HG03159 (cell line): ENCODE data around the gene LIPC.

ENCODE experiments used
- ATAC-seq: cut with Tn5 transposase; IDR thresholded peaks from one replicate; pipeline ENCODE4 v1.9.1; 2021; ENCODE audit warnings: mild to moderate bottlenecking, moderate library complexity; ENCODE audit not compliant: unreplicated experiment

The LIPC gene

GRCh38 chr15:58405865-58406264 is 25.9 kb upstream of the LIPC start:
- no peak for ATAC-seq

- no peak for ATAC-seq
Observed at GRCh38 chr15:58406811-58407210, 25.0 kb upstream of the LIPC start.

GRCh38 chr15:58407236-58407775 is 24.5 kb upstream of the LIPC start:
- ATAC-seq, result no peak

DNA sequence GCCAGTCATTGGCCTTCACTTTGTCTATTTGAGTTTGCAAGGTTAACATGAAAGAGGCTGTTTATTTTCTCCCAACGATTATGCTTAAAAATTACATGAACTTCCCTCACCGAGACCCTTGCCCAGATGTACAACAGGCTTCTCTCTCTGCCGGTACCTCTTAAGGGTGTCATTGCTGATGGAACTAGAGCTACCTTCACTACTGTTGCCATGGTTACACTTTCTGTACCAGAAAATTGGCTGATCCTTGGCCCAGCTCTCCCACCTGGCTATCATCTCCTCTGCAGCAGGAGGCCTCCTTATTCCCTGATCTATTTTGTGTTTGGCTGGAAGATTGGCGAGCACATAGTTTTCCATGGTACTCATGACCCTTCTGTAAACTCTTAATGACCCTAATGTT is 24.0 kb upstream of the LIPC start:
- ATAC-seq, result no peak

DNA sequence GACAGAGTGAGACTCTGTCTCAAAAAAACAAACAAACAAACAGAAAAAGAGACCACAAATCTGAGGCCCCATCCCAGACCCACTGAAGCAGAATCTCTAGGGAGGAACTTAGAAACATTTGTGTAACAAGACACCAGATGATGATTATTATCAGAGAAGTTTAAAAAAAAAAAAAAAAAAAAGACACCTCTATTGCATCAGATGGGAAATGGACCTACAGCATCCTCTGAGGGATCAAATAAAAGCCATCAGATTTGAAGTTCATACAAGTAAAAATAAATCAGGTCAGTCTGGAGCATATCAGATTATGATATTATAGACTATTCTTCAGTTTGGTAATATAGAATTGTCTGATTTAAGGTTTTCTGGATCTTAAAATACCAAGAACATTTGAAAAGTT is 21.9 kb upstream of the LIPC start:
- no peak for ATAC-seq

GRCh38 chr15:58410353-58410752 is 21.4 kb upstream of the LIPC start:
- no peak for ATAC-seq

- no peak for ATAC-seq
Observed at GRCh38 chr15:58413253-58413652, 18.5 kb upstream of the LIPC start.

DNA sequence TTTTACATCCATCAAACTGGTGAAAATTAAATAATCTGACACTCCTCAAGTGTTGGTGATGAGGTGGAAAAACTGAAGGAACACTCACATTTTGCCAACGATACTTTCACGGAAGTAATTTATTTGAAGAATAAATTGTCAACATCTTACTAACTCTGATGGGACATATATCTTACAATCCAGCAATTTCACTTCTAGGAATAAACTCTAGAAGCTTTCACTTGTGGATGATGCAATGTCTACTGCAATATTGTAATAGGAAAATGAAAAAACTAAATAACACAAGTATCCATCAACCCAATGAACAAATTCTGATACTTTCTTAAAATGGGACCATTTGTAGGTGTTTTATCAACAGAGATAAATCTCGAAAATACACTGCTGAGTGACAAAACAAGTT is 16.2 kb upstream of the LIPC start:
- no peak for ATAC-seq

DNA sequence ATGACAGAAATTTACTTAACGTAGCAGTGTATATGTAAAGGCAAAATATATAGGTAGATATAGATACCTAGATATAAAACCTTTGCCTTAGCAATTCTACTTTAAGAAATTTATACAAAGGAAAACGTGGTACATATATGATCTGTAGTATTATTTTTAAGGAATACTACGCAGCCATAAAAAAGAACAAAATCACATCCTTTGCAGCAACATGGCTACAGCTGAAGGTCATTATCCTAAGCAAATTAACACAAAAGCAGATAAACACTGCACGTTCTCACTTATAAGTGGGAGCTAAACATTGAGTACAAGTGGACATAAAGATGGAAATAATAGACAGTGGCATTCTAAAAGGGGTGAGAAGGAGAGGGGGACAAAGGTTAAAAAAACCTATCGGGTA is 14.8 kb upstream of the LIPC start:
- no peak for ATAC-seq

- ATAC-seq, result no peak
Observed at GRCh38 chr15:58418135-58418534, 13.7 kb upstream of the LIPC start.

DNA sequence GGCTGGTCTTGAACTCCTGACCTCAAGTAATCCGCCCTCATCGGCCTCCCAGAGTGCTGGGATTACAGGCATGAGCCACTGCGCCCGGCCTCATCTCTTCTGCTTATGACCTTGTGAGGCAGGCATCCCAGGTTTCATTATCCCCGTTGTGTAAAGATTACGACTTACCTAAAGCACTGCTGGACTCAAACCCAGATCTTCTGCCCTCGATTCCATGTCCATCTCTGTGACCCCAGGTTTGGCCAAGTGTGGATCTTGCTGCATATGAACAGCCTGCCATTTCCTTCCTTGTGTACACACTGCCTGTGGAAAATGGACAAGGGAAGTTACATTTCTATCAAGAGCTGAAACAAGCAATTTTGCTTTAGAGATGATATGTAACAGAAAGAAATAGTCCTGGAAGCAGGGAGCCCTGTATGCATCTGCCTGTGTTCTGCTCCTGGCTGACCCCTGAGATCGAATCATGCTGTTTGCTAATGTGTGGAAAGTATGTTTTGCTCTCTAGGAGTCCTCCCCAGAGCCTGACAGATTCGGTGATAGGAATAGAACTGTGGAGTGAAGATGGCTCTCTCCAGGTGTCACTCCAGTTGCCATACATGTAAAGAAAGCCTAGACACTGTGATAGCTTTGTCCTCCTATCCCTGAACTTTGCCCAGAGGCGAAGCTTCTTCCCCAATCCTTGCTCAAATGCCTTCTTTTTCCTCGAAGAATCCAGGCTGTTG is 11.8 kb upstream of the LIPC start:
- no peak for ATAC-seq

- ATAC-seq, result peak; percentile 42
Observed at GRCh38 chr15:58420579-58421043, 11.2 kb upstream of the LIPC start.

DNA sequence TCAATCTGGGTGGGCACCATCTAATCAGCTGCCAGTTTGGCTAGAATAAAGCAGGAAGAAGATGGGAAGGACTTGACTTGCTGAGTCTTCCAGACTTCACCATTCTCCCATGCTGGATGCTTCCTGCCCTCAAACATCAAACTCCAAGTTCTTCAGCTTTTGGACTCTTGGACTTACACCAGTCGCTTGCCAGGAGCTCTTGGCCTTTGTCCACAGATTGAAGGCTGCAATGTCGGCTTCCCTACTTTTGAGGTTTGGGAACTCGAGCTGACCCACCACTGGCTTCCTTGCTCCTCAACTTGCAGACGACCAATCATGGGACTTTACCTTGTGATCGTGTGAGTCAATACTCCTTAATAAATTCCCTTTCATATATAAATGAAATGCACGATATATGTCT is 8.6 kb upstream of the LIPC start:
- ATAC-seq, result no peak

DNA sequence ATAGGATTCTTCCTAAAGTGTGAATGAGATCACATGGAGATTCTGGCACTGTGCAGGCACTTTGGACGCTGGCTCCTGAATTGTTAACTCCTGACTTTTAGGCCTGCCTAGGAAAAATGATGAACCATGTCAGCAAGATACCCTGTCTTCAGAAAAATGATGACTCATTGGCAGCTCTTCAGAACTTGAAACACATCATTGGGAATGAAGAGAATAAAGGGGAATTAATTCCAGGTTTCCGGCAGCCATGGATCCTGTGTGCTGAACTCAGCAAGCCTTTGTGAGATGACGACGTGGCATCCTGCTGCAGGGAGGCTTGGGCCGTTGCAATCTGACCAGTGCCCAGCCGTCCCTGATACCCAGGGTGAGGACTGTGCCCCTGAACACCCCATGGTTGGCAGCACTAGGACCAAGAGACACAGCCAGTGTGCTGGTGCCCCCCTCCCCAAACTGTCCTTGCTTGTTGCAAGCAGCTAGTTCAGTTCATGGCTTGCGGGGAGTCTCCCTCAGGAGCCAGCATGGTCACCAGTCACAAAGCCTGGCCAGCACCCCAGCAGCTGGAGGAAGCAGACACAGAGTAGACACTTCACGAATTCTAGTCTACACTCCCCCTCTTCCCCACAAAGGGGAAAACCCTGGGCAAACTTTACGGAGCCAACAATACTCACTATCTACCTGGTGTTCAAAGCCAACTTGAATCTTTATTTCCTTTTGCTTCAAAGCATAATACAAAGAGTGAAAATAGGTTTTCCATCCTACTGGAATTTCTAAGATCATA is 7.8 kb upstream of the LIPC start:
- ATAC-seq, result no peak

DNA sequence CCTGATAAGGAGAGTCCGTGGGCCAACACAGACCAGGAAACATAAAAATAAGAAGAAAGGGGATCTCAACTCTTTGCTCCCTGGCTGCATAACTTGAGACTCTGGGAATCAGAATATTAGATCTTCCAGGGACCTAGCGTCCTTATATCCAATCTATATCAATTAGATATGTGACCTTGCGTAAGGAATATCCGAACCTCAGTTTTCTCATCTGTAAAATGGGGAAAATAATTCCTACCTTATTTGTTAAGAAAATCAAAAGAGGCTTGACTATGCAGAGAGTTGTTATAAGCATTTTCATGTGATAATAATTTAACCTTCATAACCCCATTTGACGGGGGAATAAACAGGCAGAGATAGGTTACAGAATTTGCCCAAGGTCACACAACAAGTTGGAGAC is 7.1 kb upstream of the LIPC start:
- no peak for ATAC-seq

DNA sequence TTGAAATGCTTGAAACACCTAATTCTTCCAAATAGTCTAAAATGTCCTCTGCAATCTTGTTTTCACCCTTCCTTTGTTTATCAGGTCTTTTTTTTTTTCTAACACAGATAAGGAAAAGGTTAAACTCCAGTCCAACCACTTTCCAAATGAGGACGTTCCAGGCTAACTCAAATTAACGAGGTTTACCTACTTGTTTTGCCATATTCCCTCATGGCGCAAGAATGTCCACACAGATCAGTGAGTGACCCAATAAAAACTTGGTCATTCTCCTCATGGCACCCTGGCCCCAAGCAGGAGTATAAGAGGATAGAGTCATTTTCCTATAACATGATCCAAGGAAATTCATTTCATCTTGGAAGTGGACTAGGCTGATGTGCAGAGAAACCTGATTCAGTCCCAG is 6.6 kb upstream of the LIPC start:
- ATAC-seq, result no peak

DNA sequence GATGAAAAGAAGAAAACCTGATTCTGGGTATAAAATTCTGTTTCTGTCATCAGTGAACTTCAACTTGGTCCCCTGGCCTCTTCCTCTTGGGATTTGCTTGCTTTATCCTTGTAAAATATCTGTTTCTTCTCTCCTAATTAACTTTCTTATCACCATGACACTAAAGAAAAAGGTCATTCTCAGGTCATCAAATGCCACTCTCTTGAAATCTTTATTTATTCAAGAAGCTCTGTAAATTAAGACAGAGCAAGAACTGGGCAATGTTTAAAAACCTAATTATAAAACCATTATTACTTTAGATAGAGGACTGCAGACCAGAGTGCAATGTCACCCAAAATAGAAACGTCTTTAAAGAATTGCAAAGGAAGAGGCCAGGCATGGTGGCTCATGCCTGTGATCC is 6.0 kb upstream of the LIPC start:
- no peak for ATAC-seq

DNA sequence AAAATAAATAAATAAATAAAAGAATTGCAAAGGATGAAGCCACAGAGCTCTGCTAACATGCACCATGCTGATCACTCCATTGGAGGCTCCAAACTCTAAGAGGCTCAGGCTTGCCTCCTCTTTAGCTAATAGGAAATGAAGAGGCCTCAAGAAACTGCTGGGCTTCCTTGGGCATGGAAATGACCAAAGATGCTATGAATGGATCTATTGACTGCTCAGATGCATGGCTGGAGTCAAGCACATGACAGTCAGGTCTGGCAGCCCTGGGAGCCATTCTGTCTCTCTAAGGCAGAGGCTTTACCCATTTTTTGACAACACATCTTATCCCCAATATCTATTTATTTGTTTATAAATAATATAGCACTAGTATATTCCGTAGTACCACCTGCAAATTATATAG is 5.3 kb upstream of the LIPC start:
- ATAC-seq, result no peak

DNA sequence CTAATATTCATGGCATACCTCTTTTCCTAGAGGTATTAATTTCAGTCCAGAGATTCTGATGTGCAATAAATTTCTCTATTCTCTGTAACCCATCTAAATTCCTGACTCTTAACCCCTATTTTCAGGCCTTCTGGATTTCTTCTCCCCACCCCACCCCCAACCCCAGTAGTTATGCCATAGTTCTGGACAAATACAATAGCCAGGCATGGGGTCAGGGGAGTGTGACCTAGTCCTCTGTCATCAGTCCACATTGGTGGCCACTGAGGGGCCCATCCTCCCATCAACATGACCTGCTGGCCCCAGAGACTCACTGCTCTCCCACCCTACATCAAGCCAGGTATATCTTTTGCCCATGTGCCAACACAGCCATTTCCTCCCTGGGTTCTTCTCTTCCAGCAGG is 3.8 kb upstream of the LIPC start:
- no peak for ATAC-seq

DNA sequence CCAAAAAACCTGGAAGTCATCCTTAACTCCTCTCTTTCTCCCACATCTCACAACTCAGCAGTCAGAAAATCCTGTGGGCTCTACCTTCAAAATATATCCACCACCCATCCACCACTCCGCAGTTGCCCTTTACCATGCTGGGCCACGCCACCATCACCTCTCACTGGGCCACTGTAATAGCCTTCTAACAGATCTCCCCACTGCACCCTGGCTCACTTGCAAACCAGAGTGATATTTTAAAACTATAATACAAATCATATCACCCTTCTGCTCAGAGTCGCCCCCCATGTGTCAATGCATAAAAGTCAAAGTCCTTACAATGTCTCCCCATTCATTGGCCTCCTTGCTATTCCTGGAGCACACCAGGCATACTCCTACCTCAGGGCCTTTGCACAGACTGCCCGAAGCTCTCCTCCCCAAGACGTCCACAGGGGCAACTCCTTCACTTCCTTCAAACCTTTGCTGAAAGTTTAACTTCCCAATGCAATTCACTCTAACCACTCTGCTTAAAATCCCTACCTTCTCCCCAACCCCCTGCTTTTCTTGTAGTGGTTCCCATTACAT is 1.5 kb upstream of the LIPC start:
- ATAC-seq, result no peak

DNA sequence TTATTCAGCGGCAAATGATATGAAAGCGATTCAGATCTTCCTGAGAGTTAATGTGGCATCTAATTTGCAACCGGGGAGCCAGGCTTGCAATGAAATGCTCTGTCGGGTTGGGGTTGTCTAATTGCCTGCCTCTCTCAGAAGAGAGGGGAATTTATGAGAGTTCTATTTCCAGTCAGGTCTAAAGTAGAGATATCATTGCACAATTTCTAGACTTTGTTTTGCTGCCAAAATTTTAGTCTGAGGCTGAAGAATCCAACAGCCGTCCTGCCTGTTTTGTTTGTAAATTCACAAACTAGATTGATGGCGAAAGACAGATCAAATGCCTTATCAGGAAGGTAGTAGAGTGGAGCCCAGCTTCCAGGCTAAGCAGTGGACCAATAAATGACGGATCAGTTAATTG is 610 bp downstream of the LIPC start:
- no peak for ATAC-seq
